Measurements from ENCODE around the gene USP54.

Gene USP54

DNA sequence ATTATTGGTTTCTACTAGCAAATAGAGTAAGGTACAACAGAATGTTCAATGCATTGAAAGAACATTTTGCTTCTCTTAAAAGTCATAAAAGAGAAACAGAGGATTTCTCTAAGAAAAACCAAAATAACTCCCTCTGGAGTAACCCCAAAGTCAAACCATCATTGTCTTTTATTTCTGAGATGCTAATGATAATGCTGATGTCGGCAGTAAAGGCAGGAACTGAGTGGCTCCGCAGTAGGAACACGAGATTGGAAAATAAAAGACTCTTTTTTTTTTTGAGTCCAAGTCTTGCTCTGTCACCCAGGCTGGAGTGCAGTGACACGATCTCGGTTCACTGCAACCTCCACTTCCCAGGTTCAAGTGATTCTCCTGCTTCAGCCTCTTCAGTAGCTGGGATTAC is 2.7 kb upstream of the USP54 start:
- TF ChIP-seq POLR2AphosphoS5 (IDR thresholded peaks at IDR 0.05; ENCODE audit: low read depth, low read length) (no peak), REST (IDR thresholded peaks at IDR 0.05; ENCODE audit: insufficient read depth in 1 of 2, low read depth in 2 of 2, low read length in 2 of 2) (no peak), FOXP2 (optimal IDR thresholded peaks at IDR 0.05; ENCODE audit: borderline replicate concordance, extremely low read depth, extremely low read length, insufficient read depth) (no peak), SIN3A (IDR thresholded peaks at IDR 0.05; ENCODE audit: borderline replicate concordance, insufficient read depth, low read length) (no peak)

- TF ChIP-seq TAF1 (IDR thresholded peaks at IDR 0.05; ENCODE audit: borderline replicate concordance, insufficient read depth, low read length) (no peak), REST (IDR thresholded peaks at IDR 0.05; ENCODE audit: insufficient read depth in 1 of 2, low read depth in 2 of 2, low read length in 2 of 2) (no peak), POLR2AphosphoS5 (IDR thresholded peaks at IDR 0.05; ENCODE audit: low read depth, low read length) (no peak), FOXP2 (optimal IDR thresholded peaks at IDR 0.05; ENCODE audit: borderline replicate concordance, extremely low read depth, extremely low read length, insufficient read depth) (no peak), SIN3A (IDR thresholded peaks at IDR 0.05; ENCODE audit: borderline replicate concordance, insufficient read depth, low read length) (no peak)
These were observed 2.0 kb upstream of the USP54 start for GRCh38 chr10:73593110-73593509.

DNA sequence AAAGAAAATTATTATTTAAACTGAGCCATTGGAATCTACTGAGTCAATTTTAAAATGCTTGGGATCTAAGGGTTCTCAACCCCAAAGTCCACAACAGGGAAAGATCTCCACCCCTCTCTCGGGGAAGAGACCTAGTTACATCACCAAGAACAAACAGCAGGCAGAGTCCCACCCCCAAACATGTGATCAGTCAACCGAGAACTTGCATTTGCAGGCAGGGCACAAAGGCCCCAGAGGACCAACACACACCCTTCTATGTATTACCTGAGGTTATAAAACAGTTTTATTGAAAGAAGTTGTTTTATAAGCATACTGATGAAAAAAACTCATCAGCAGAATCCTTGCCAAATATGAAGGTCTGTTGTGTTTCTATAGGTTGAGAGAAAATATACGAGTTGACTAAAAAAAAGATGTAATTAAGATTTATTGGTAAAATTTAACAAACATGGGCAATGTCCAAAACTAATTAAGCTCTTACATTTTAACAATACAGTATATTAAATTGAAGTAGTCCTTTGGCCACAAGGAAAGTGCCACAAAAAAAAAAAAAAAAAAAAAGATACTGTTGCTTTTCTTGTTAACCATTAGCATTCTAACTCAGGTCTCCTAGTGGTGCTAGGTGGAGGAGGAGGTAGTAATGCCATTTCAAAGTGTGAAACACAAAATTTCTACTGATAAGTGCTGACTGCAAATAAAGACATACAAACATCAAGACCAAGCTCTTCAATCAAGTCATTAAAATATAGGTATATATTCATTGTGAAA is 975 bp upstream of the USP54 start:
- TF ChIP-seq TAF1 (IDR thresholded peaks at IDR 0.05; ENCODE audit: borderline replicate concordance, insufficient read depth, low read length) (no peak), REST (IDR thresholded peaks at IDR 0.05; ENCODE audit: insufficient read depth in 1 of 2, low read depth in 2 of 2, low read length in 2 of 2) (no peak), FOXP2 (optimal IDR thresholded peaks at IDR 0.05; ENCODE audit: borderline replicate concordance, extremely low read depth, extremely low read length, insufficient read depth) (no peak), SIN3A (IDR thresholded peaks at IDR 0.05; ENCODE audit: borderline replicate concordance, insufficient read depth, low read length) (no peak), POLR2AphosphoS5 (IDR thresholded peaks at IDR 0.05; ENCODE audit: low read depth, low read length) (no peak)

- TF ChIP-seq FOXP2 (optimal IDR thresholded peaks at IDR 0.05; ENCODE audit: borderline replicate concordance, extremely low read depth, extremely low read length, insufficient read depth), result no peak
These were observed 1.5 kb downstream of the USP54 start for GRCh38 chr10:73589563-73590126.

GRCh38 chr10:73588656-73589055 is 2.5 kb downstream of the USP54 start:
- TF ChIP-seq REST (IDR thresholded peaks at IDR 0.05; ENCODE audit: insufficient read depth in 1 of 2, low read depth in 2 of 2, low read length in 2 of 2) (no peak), POLR2AphosphoS5 (IDR thresholded peaks at IDR 0.05; ENCODE audit: low read depth, low read length) (no peak), SIN3A (IDR thresholded peaks at IDR 0.05; ENCODE audit: borderline replicate concordance, insufficient read depth, low read length) (no peak), TAF1 (IDR thresholded peaks at IDR 0.05; ENCODE audit: borderline replicate concordance, insufficient read depth, low read length) (no peak), FOXP2 (optimal IDR thresholded peaks at IDR 0.05; ENCODE audit: borderline replicate concordance, extremely low read depth, extremely low read length, insufficient read depth) (no peak)

Measured in PFSK-1 (cell line).